ENCODE data around the gene MLNR.

Gene MLNR

DNA sequence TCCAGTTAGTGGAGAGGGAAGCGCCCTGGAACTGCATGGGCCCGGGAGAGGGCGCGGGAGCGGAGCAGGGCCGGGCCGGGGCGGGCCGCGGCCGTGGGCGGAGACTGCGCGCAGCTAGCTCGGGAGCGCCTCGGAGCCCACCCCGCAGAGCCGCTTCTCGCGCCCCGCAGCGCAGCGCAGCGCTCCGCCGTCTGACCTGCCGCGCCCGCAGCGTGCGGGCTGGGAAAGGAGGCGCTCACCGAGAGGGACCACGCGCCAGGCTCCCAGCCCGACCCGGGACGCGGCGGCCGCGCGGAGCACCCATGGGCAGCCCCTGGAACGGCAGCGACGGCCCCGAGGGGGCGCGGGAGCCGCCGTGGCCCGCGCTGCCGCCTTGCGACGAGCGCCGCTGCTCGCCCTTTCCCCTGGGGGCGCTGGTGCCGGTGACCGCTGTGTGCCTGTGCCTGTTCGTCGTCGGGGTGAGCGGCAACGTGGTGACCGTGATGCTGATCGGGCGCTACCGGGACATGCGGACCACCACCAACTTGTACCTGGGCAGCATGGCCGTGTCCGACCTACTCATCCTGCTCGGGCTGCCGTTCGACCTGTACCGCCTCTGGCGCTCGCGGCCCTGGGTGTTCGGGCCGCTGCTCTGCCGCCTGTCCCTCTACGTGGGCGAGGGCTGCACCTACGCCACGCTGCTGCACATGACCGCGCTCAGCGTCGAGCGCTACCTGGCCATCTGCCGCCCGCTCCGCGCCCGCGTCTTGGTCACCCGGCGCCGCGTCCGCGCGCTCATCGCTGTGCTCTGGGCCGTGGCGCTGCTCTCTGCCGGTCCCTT lies at the start of gene MLNR:
Gene MLNR, plus strand, starts transcription at position 303 of the 820 bp plus-strand sequence. Its CDS starts 0 bp downstream, at position 303.
- TF ChIP-seq, protein P1, sequence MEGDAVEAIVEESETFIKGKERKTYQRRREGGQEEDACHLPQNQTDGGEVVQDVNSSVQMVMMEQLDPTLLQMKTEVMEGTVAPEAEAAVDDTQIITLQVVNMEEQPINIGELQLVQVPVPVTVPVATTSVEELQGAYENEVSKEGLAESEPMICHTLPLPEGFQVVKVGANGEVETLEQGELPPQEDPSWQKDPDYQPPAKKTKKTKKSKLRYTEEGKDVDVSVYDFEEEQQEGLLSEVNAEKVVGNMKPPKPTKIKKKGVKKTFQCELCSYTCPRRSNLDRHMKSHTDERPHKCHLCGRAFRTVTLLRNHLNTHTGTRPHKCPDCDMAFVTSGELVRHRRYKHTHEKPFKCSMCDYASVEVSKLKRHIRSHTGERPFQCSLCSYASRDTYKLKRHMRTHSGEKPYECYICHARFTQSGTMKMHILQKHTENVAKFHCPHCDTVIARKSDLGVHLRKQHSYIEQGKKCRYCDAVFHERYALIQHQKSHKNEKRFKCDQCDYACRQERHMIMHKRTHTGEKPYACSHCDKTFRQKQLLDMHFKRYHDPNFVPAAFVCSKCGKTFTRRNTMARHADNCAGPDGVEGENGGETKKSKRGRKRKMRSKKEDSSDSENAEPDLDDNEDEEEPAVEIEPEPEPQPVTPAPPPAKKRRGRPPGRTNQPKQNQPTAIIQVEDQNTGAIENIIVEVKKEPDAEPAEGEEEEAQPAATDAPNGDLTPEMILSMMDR (IDR thresholded peaks at IDR 0.05; ENCODE audit: low read depth, low read length), result no peak
- peak within 1 kb of the TSS; percentile 17; the same call in 1 of the 2 replicates for H3K4me3 ChIP-seq (ENCODE audit: low read depth, low read length)

DNA sequence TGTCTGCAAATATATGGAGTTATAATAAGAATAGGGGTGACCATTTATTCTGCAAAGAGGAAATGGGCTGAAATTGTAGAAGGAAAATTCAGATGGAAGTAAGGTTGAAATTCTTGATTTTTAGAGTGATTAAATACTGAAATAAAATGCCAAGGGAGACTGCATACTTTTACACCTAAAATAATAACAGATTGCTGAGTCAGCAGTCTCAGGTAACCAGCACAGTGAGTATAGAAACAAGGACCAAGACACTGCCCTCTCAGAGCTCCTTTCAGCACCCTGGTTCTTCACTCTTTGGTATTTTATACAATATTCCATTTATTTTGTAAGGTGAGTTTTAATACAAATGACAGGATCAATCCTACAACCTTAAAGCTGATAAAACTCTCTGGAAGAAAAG lies 48.8 kb upstream of the MLNR start:
- TF ChIP-seq, protein P1 (IDR thresholded peaks at IDR 0.05; ENCODE audit: low read depth, low read length), result no peak
- H3K4me3 ChIP-seq (ENCODE audit: low read depth, low read length), result no peak overlapping the region

DNA sequence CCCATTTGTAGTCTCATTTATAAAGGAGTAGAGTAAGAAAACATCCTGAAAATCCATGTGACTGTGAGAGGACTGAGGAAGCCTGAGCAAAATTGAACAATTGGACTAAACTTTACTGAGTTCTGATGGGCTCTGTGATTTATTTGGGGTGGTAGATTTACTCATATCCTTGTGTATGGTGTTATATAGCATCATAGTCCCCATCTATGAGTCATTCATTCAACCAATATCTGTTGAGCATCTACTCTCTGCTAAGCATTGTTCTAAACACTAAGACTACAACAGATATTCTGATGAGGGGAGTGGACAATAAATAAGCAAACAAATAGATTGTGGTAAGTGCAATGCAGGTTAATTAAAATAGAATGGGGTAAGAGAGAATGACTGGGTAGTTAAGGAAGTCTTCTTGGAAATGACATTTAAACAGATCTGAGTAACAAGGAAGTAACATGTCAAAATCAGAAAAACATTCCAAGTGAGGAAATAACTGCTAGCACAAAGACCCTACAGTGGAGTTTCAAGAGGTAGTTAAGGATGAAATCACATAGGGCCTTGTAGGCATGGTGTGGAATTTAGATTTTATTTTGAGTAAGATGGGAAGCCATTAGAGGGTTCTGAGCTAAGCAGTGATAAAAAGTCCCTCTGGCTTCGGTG lies 36.3 kb upstream of the MLNR start:
- H3K4me3 ChIP-seq (ENCODE audit: low read depth, low read length), result no peak overlapping the region
- TF ChIP-seq, protein P1 (IDR thresholded peaks at IDR 0.05; ENCODE audit: low read depth, low read length), result no peak

GRCh38 chr13:49184621-49185020 lies 35.5 kb upstream of the MLNR start:
- no peak overlapping the region for H3K4me3 ChIP-seq (ENCODE audit: low read depth, low read length)
- TF ChIP-seq, protein P1 (IDR thresholded peaks at IDR 0.05; ENCODE audit: low read depth, low read length), result no peak

DNA sequence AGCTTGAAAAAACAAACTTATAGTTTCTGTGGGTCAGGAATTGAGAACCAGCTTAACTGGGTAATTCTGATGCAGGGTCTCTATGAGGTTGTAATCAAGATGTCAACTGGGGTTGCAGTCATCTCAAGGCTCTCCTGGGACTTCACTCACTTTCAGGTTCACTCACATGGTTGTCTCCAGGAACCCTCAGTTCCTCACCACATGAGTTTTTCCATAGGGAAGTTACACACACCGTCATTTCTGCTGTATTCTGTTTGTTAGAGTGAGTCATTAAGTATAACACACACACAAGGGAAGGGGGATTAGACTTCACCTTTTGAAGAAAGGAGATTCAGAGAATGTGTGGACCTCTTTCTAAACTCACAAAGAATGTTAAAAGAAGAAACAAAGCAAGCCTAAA lies 34.9 kb upstream of the MLNR start:
- TF ChIP-seq, protein P1 (IDR thresholded peaks at IDR 0.05; ENCODE audit: low read depth, low read length), result no peak
- no peak overlapping the region for H3K4me3 ChIP-seq (ENCODE audit: low read depth, low read length)

DNA sequence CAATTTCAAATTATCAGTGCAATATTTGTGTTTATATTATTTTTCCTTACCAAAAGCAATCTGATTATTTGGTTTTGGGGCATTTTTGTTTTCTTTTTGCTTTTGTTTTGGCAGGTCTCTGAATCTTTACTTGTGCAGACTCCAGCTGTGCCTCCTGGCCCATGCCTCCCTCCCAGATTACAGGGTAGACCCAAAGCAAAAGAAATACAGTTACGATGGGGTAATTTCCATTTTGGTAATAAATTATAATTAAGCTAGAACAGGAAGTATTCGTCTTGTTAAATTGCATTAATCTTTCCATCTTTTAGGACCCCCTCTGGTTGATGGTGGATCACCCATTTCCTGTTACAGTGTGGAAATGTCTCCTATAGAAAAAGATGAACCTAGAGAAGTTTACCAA lies 29.2 kb upstream of the MLNR start:
- no peak overlapping the region for H3K4me3 ChIP-seq (ENCODE audit: low read depth, low read length)
- TF ChIP-seq, protein P1 (IDR thresholded peaks at IDR 0.05; ENCODE audit: low read depth, low read length), result no peak

DNA sequence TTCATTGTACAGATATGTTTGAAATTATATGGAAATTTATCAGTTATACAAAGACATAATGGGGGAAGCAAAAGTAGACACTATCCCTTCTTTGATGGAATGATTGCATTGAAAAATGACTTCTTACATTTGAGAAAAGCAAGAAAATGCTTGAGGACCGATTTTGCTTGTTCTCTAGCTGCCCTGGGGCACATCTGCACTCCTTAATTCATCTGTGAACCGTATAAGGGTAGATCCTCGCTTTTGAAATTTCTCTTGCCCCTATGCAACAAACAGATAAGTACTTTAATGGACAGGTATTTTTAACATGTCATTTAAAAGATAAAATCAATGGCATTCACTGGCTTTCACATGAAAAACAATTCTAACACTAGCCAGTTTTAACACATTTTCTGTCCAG lies 13.5 kb upstream of the MLNR start:
- TF ChIP-seq, protein P1 (IDR thresholded peaks at IDR 0.05; ENCODE audit: low read depth, low read length), result no peak
- no peak overlapping the region for H3K4me3 ChIP-seq (ENCODE audit: low read depth, low read length)

Measured in WI38 (cell line).